Left lobe of liver (tissue), 2 donors: ENCODE results near the gene CLRN1. TPM values are rescaled to one million over a fixed set of nuclear protein-coding genes. Genes with fewer than 3 reads are reported as not detected.

Experiments used
- ATAC-seq: fragments of 200-7000 bp; cut with Tn5 transposase; one replicate; pipeline ENCODE4 v1.9.1; 2020; ENCODE audit warnings: mild to moderate bottlenecking, moderate library complexity
- DNase-seq: peaks from one replicate; pipeline ENCODE4 v3.0.0-alpha.2; 2020; ENCODE audit warnings: low spot score
- total RNA-seq: library from RNA; stranded (reverse); gene quantifications from one replicate; pipeline ENCODE4 v1.2.1, GENCODE V29; 2021
- donor health status: DM: no; HTN: no; CAD: no; lungs with moderate emphysema.
- donor health status: DM: no; HTN: yes; CAD: no.

The CLRN1 gene
- total RNA-seq, 1 donor from 2014 or later = not detected

- no peak for DNase-seq
- ATAC-seq = no peak
These were observed 6.1 kb upstream of the CLRN1 start for GRCh38 chr3:150978566-150979148.

GRCh38 chr3:150975992-150976368 is 3.5 kb upstream of the CLRN1 start:
- DNase-seq (no peak), ATAC-seq (no peak)

- ATAC-seq = no peak
These were observed 2.8 kb upstream of the CLRN1 start for GRCh38 chr3:150975086-150975991.

GRCh38 chr3:150970665-150971324 is 1.7 kb downstream of the CLRN1 start:
- ATAC-seq (no peak), DNase-seq (no peak)

More at GRCh38 chr3:150975086-150975991, 2.8 kb upstream of the CLRN1 start:
- no peak for DNase-seq

GRCh38 chr3:150968341-150969035 is 4.0 kb downstream of the CLRN1 start:
- DNase-seq = no peak
- ATAC-seq = no peak

- DNase-seq (no peak), ATAC-seq (no peak)
These were observed 7.1 kb downstream of the CLRN1 start for GRCh38 chr3:150965436-150965835.

GRCh38 chr3:150961949-150962348 is 10.6 kb downstream of the CLRN1 start:
- ATAC-seq (no peak), DNase-seq (no peak)

GRCh38 chr3:150960708-150961684 is 11.5 kb downstream of the CLRN1 start:
- no peak for ATAC-seq
- no peak for DNase-seq

- DNase-seq (no peak), ATAC-seq (no peak)
These were observed 13.8 kb downstream of the CLRN1 start for GRCh38 chr3:150958683-150959082.

- DNase-seq = no peak
These were observed 16.2 kb downstream of the CLRN1 start for GRCh38 chr3:150956376-150956775.

GRCh38 chr3:150951923-150952322 is 20.6 kb downstream of the CLRN1 start:
- ATAC-seq = no peak
- DNase-seq = no peak

More at GRCh38 chr3:150956376-150956775, 16.2 kb downstream of the CLRN1 start:
- ATAC-seq = no peak

GRCh38 chr3:150945226-150946032 is 27.1 kb downstream of the CLRN1 start:
- DNase-seq = no peak
- ATAC-seq = no peak

- ATAC-seq (no peak), DNase-seq (no peak)
These were observed 30.3 kb downstream of the CLRN1 start for GRCh38 chr3:150942221-150942620.

GRCh38 chr3:150936693-150937092 is 35.8 kb downstream of the CLRN1 start:
- ATAC-seq (no peak), DNase-seq (no peak)

- no peak for ATAC-seq
- DNase-seq = no peak
These were observed 39.0 kb downstream of the CLRN1 start for GRCh38 chr3:150933473-150933995.

- ATAC-seq (peak; percentile 29), DNase-seq (no peak)
These were observed 40.8 kb downstream of the CLRN1 start for GRCh38 chr3:150931745-150932144.

GRCh38 chr3:150930839-150931238 is 41.7 kb downstream of the CLRN1 start:
- no peak for DNase-seq
- no peak for ATAC-seq

- DNase-seq = no peak
- no peak for ATAC-seq
These were observed 44.3 kb downstream of the CLRN1 start for GRCh38 chr3:150928234-150928633.

- ATAC-seq (no peak), DNase-seq (no peak)
These were observed 46.2 kb downstream of the CLRN1 start for GRCh38 chr3:150926328-150926727.
